HL-60/S4 treated with retinoic acid at 250 ng/mL for 4 days and 3 days (cell line): Measurements from ENCODE around the gene GPHN.
"Not testable (repeated sequence)": the region's sequence is repeated elsewhere in the genome, so short reads cannot be mapped to it uniquely, and the experiment has no call there.

Source experiments
- in situ Hi-C: fragments of 300-500 bp; cut with MboI; formaldehyde crosslinking; loops from 2 replicates; pipeline ENCODE4 v1.7.0; 2022; ENCODE audit warnings: low sequenced_read_pairs

Gene GPHN

GRCh38 chr14:66651536-66652220 is 143.7 kb downstream of the GPHN start:
- in situ Hi-C loops = no loop called here

- in situ Hi-C loops = no loop called here
These were observed 144.7 kb downstream of the GPHN start for GRCh38 chr14:66652525-66653106.

- in situ Hi-C loops = no loop called here
These were observed 149.8 kb downstream of the GPHN start for GRCh38 chr14:66657780-66658179.

GRCh38 chr14:66662374-66662773 is 154.4 kb downstream of the GPHN start:
- in situ Hi-C loops = no loop called here

GRCh38 chr14:66677780-66678179 is 169.8 kb downstream of the GPHN start:
- in situ Hi-C loops = no loop called here

- in situ Hi-C loops = no loop called here
These were observed 172.3 kb downstream of the GPHN start for GRCh38 chr14:66680216-66680615.

- in situ Hi-C loops = no loop called here
These were observed 188.4 kb downstream of the GPHN start for GRCh38 chr14:66696326-66696725.

GRCh38 chr14:66698503-66698902 is 190.6 kb downstream of the GPHN start:
- in situ Hi-C loops = no loop called here

GRCh38 chr14:66701813-66702212 is 193.9 kb downstream of the GPHN start:
- in situ Hi-C loops = no loop called here

GRCh38 chr14:66708267-66708666 is 200.3 kb downstream of the GPHN start:
- in situ Hi-C loops = no loop called here

- in situ Hi-C loops = no loop called here
These were observed 201.3 kb downstream of the GPHN start for GRCh38 chr14:66709291-66709690.

- in situ Hi-C loops = not testable (repeated sequence)
These were observed 206.3 kb downstream of the GPHN start for GRCh38 chr14:66714291-66714690.

- in situ Hi-C loops = not testable (repeated sequence)
These were observed 207.4 kb downstream of the GPHN start for GRCh38 chr14:66715313-66715712.

- in situ Hi-C loops = no loop called here
These were observed 208.3 kb downstream of the GPHN start for GRCh38 chr14:66716227-66716626.

- in situ Hi-C loops = no loop called here
These were observed 209.7 kb downstream of the GPHN start for GRCh38 chr14:66717561-66718140.

- in situ Hi-C loops = no loop called here
These were observed 217.0 kb downstream of the GPHN start for GRCh38 chr14:66724996-66725395.

- in situ Hi-C loops = not testable (repeated sequence)
These were observed 223.4 kb downstream of the GPHN start for GRCh38 chr14:66731298-66731697.

- in situ Hi-C loops = no loop called here
These were observed 227.9 kb downstream of the GPHN start for GRCh38 chr14:66735853-66736252.

- in situ Hi-C loops = no loop called here
These were observed 231.9 kb downstream of the GPHN start for GRCh38 chr14:66739826-66740225.

- in situ Hi-C loops = no loop called here
These were observed 237.1 kb downstream of the GPHN start for GRCh38 chr14:66745078-66745477.

- in situ Hi-C loops = no loop called here
These were observed 238.5 kb downstream of the GPHN start for GRCh38 chr14:66746316-66747006.

- in situ Hi-C loops = no loop called here
These were observed 244.2 kb downstream of the GPHN start for GRCh38 chr14:66752109-66752508.
